ENCODE results near the gene TYROBP. TPM values are rescaled to one million over a fixed set of nuclear protein-coding genes. Genes with fewer than 3 reads are reported as not detected.

Gene TYROBP
- total and polyA plus RNA-seq, 12 donors: 11.8 to 323 (median 163) TPM

DNA sequence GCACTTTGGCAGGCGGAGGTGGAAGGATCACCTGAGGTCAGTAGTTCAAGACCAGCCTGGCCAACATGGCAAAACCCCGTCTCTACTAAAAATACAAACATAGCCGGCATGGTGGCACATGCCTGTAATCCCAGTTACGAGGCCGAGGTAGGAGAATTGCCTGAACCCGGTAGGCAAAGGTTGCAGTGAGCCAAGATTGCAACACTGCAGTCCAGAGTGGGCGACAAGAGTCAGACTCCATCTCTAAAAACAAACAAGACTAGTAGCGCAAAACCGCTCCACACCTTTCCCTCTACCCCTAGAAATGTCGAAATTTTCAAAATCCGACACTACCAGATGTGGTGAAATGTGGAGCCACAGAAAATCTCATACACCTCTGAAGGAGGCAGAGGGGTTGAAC lies 11.2 kb upstream of the TYROBP start:
- intact Hi-C loops (cut with DNase I): no loop called here
- Histone ChIP-seq H3K9me3 (replicated peaks in 1 of 3) (no peaks in the 10 kb centered on the region), H3K4me3 (no peak overlapping the region), H3K36me3 (replicated peaks in 1 of 2) (no peaks in the 10 kb centered on the region), H3K27ac (no peak overlapping the region), H3K27me3 (no peaks in the 10 kb centered on the region), H3K4me1 (replicated peaks in 1 of 2) (no peaks in the 10 kb centered on the region)
- no peak for DNase-seq
- 85 to 89% (median 86%) methylated on average over 11 of the region's 11 CpGs for WGBS, 4 donors
- TF ChIP-seq POLR2A (IDR thresholded peaks at IDR 0.05): no peak
- TF ChIP-seq, protein P1, sequence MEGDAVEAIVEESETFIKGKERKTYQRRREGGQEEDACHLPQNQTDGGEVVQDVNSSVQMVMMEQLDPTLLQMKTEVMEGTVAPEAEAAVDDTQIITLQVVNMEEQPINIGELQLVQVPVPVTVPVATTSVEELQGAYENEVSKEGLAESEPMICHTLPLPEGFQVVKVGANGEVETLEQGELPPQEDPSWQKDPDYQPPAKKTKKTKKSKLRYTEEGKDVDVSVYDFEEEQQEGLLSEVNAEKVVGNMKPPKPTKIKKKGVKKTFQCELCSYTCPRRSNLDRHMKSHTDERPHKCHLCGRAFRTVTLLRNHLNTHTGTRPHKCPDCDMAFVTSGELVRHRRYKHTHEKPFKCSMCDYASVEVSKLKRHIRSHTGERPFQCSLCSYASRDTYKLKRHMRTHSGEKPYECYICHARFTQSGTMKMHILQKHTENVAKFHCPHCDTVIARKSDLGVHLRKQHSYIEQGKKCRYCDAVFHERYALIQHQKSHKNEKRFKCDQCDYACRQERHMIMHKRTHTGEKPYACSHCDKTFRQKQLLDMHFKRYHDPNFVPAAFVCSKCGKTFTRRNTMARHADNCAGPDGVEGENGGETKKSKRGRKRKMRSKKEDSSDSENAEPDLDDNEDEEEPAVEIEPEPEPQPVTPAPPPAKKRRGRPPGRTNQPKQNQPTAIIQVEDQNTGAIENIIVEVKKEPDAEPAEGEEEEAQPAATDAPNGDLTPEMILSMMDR (IDR thresholded peaks at IDR 0.05): no peak

DNA sequence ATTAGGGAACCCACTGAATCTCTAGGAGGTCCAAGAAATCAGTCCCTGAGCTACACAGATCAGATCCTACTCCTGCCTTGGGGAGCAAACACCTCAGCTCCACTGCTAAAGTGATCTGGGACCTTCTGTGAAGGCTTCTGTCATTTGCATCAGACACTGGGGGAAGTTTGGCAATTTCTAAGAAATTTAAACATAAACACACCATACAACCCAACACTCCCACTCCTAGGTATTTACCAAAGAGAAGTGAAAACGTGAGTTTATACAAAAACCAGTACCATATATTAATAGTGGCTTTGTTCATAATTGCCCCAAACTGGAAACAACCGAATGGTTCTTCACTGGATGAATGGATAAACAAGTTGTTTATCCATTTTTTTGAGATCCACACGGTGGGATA lies 7.3 kb upstream of the TYROBP start:
- intact Hi-C loops (cut with DNase I): no loop called here
- H3K4me1 ChIP-seq (replicated peaks in 1 of 2): no peaks in the 10 kb centered on the region
- no peak overlapping the region for H3K27ac ChIP-seq
- H3K27me3 ChIP-seq: no peaks in the 10 kb centered on the region
- no peaks in the 10 kb centered on the region for H3K36me3 ChIP-seq (replicated peaks in 1 of 2)
- no peak overlapping the region for H3K4me3 ChIP-seq
- DNase-seq: no peak
- H3K9me3 ChIP-seq (replicated peaks in 1 of 3): no peaks in the 10 kb centered on the region
- WGBS, 4 donors: 45 to 66% (median 52%) methylated on average over 3 of the region's 3 CpGs
- TF ChIP-seq, protein P1 (IDR thresholded peaks at IDR 0.05): no peak
- no peak for TF ChIP-seq POLR2A (IDR thresholded peaks at IDR 0.05)

DNA sequence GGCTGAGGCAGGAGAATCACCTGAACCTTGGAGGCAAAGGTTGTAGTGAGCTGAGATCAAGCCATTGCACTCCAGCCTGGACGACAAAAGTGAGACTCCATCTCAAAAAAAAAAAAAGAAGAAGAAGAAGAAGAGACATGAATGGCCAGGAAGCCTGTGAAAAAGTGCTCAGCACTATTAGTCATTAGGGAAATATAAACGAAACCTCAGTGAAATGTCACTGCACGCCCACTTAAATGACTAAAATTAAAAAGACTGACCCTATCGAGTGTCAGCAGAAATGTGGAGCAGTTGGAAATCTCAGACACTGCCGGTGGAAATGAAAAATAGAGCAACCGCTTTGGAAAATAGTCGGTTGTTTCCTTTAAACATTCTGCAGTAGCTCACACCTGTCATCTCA lies 5.5 kb upstream of the TYROBP start:
- intact Hi-C loops (cut with DNase I): no loop called here
- H3K9me3 ChIP-seq (replicated peaks in 1 of 3): no peaks in the 10 kb centered on the region
- WGBS, 4 donors: 43 to 55% (median 45%) methylated on average over 7 of the region's 7 CpGs
- no peaks in the 10 kb centered on the region for H3K36me3 ChIP-seq (replicated peaks in 1 of 2)
- peak overlapping the region in 1 of 5 donors; percentile 52 for H3K27ac ChIP-seq
- no peaks in the 10 kb centered on the region for H3K27me3 ChIP-seq
- TF ChIP-seq POLR2A (IDR thresholded peaks at IDR 0.05): no peak
- TF ChIP-seq, protein P1 (IDR thresholded peaks at IDR 0.05): no peak
- no peak overlapping the region for H3K4me3 ChIP-seq
- no peak for DNase-seq
- no peaks in the 10 kb centered on the region for H3K4me1 ChIP-seq (replicated peaks in 1 of 2)

DNA sequence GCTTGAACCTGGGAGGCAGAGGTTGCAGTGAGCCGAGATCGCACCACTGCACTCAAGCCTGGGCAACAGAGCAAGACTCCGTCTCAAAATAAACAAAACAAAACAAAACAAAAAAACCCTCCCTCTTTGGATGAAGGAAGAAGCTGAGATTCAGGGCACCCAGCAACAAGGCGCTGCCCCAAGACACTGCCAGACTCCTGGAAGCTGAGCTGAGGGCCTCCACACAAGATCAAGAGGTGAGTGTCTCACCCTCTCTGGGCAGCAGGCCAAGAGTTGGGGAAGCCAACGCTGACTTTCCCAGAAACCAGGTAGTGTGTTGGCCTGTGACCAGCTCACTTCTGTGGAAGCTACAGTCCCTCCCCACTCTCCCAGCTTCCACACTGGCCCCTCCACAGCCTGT lies 3.7 kb upstream of the TYROBP start:
- Histone ChIP-seq H3K4me3 (no peak overlapping the region), H3K9me3 (replicated peaks in 1 of 3) (no peaks in the 10 kb centered on the region), H3K4me1 (replicated peaks in 1 of 2) (no peaks in the 10 kb centered on the region), H3K36me3 (replicated peaks in 1 of 2) (no peaks in the 10 kb centered on the region), H3K27ac (no peak overlapping the region), H3K27me3 (no peaks in the 10 kb centered on the region)
- no peak for DNase-seq
- TF ChIP-seq, protein P1 (IDR thresholded peaks at IDR 0.05): no peak
- no peak for TF ChIP-seq POLR2A (IDR thresholded peaks at IDR 0.05)
- intact Hi-C loops (cut with DNase I): no loop called here
- WGBS, 4 donors: 36 to 69% (median 55%) methylated on average over 4 to 5 of the region's 5 CpGs
